ENCODE data around the gene SPAG16.

The SPAG16 gene

GRCh38 chr2:214174563-214174962 lies 890.3 kb downstream of the SPAG16 start:
- DNase-seq (ENCODE audit: low read depth), result no peak

GRCh38 chr2:214180071-214180470 lies 895.8 kb downstream of the SPAG16 start:
- no peak for DNase-seq (ENCODE audit: low read depth)

- DNase-seq (ENCODE audit: low read depth), result no peak
Observed at GRCh38 chr2:214180686-214181085, 896.4 kb downstream of the SPAG16 start.

- no peak for DNase-seq (ENCODE audit: low read depth)
Observed at GRCh38 chr2:214184461-214184860, 900.2 kb downstream of the SPAG16 start.

GRCh38 chr2:214185546-214185945 lies 901.3 kb downstream of the SPAG16 start:
- DNase-seq (ENCODE audit: low read depth), result no peak

GRCh38 chr2:214192711-214193110 lies 908.4 kb downstream of the SPAG16 start:
- DNase-seq (ENCODE audit: low read depth), result no peak

GRCh38 chr2:214193943-214194342 lies 909.7 kb downstream of the SPAG16 start:
- DNase-seq (ENCODE audit: low read depth), result no peak

- no peak for DNase-seq (ENCODE audit: low read depth)
Observed at GRCh38 chr2:214196260-214196659, 912.0 kb downstream of the SPAG16 start.

- no peak for DNase-seq (ENCODE audit: low read depth)
Observed at GRCh38 chr2:214201892-214202291, 917.6 kb downstream of the SPAG16 start.

GRCh38 chr2:214203214-214203613 lies 919.0 kb downstream of the SPAG16 start:
- DNase-seq (ENCODE audit: low read depth), result no peak

GRCh38 chr2:214203744-214204289 lies 919.6 kb downstream of the SPAG16 start:
- no peak for DNase-seq (ENCODE audit: low read depth)

GRCh38 chr2:214215107-214215506 lies 930.8 kb downstream of the SPAG16 start:
- DNase-seq (ENCODE audit: low read depth), result no peak

- no peak for DNase-seq (ENCODE audit: low read depth)
Observed at GRCh38 chr2:214217136-214217535, 932.9 kb downstream of the SPAG16 start.

- DNase-seq (ENCODE audit: low read depth), result no peak
Observed at GRCh38 chr2:214217599-214217998, 933.3 kb downstream of the SPAG16 start.

- DNase-seq (ENCODE audit: low read depth), result no peak
Observed at GRCh38 chr2:214220251-214220650, 936.0 kb downstream of the SPAG16 start.

GRCh38 chr2:214226061-214226460 lies 941.8 kb downstream of the SPAG16 start:
- no peak for DNase-seq (ENCODE audit: low read depth)

- DNase-seq (ENCODE audit: low read depth), result no peak
Observed at GRCh38 chr2:214232271-214232670, 948.0 kb downstream of the SPAG16 start.

- no peak for DNase-seq (ENCODE audit: low read depth)
Observed at GRCh38 chr2:214233164-214233563, 948.9 kb downstream of the SPAG16 start.

- DNase-seq (ENCODE audit: low read depth), result no peak
Observed at GRCh38 chr2:214242797-214243196, 958.5 kb downstream of the SPAG16 start.

- DNase-seq (ENCODE audit: low read depth), result no peak
Observed at GRCh38 chr2:214244847-214245246, 960.6 kb downstream of the SPAG16 start.

GRCh38 chr2:214246417-214246816 lies 962.2 kb downstream of the SPAG16 start:
- DNase-seq (ENCODE audit: low read depth), result no peak

GRCh38 chr2:214247531-214247930 lies 963.3 kb downstream of the SPAG16 start:
- no peak for DNase-seq (ENCODE audit: low read depth)

GRCh38 chr2:214255046-214255445 lies 970.8 kb downstream of the SPAG16 start:
- DNase-seq (ENCODE audit: low read depth), result no peak

GRCh38 chr2:214261683-214262082 lies 977.4 kb downstream of the SPAG16 start:
- DNase-seq (ENCODE audit: low read depth), result no peak

- DNase-seq (ENCODE audit: low read depth), result no peak
Observed at GRCh38 chr2:214264171-214264570, 979.9 kb downstream of the SPAG16 start.
